CD14-positive monocyte (primary cell): Measurements from ENCODE around the gene IDH2. TPM values are rescaled to one million over a fixed set of nuclear protein-coding genes. Genes with fewer than 3 reads are reported as not detected.
"Not testable (repeated sequence)": the region's sequence is repeated elsewhere in the genome, so short reads cannot be mapped to it uniquely, and the experiment has no call there.

Source experiments
- DNase-seq, 3 donors: peaks; one replicate each; pipeline ENCODE4 v3.0.0-alpha.2; 2011 to 2022
- H2AFZ ChIP-seq: 2 replicates; pipeline ENCODE4 v1.6.0; 2012; ENCODE audit warnings: mild to moderate bottlenecking, low read depth, low read length, inconsistent platforms; ENCODE audit not compliant: insufficient read depth, poor library complexity, severe bottlenecking
- H3K27ac ChIP-seq, 2 donors: 1 replicate in 1 of 2; 2 replicates in 1 of 2; pipeline ENCODE4 v1.5.1; 2012 to 2013; ENCODE audit warnings: low read length in 2 of 2, control low read depth in 1 of 2, inconsistent platforms in 1 of 2, low read depth in 1 of 2, mild to moderate bottlenecking in 1 of 2
- H3K27me3 ChIP-seq, 2 donors: one replicate each; pipeline versions ENCODE4 v1.6.0 to v1.6.1; 2011 to 2013; ENCODE audit warnings: low read length in 2 of 2; ENCODE audit not compliant: control insufficient read depth in 2 of 2, insufficient read depth in 2 of 2
- H3K36me3 ChIP-seq, 2 donors: replicated peaks in 1 of 2; 1 replicate in 1 of 2; 2 replicates in 1 of 2; pipeline versions ENCODE4 v1.5.1 to v1.6.1; 2012 to 2013; ENCODE audit warnings: low read length in 2 of 2, control low read depth in 1 of 2, inconsistent platforms in 1 of 2, mild to moderate bottlenecking in 1 of 2; ENCODE audit not compliant: insufficient read depth in 2 of 2, control insufficient read depth in 1 of 2
- H3K4me1 ChIP-seq, 2 donors: 1 replicate in 1 of 2; 2 replicates in 1 of 2; pipeline versions ENCODE4 v1.5.1 to v1.6.1; 2012 to 2013; ENCODE audit warnings: low read length in 2 of 2, control low read depth in 1 of 2, inconsistent platforms in 1 of 2, mild to moderate bottlenecking in 1 of 2, moderate library complexity in 1 of 2; ENCODE audit not compliant: insufficient read depth in 2 of 2, control insufficient read depth in 1 of 2
- H3K4me2 ChIP-seq: replicated peaks from 2 replicates; pipeline ENCODE3; 2012; ENCODE audit warnings: low read length, moderate library complexity, mild to moderate bottlenecking; ENCODE audit not compliant: poor library complexity, severe bottlenecking; ENCODE audit errors: extremely low read depth
- H3K4me3 ChIP-seq, 3 experiments: fragments of 200-600 bp in 1 of 3; sonication (generic) in 1 of 3; replicated peaks in 1 of 3; 1 replicate in 2 of 3; 2 replicates in 1 of 3; pipeline ENCODE4 v1.5.1; 2011 to 2013; ENCODE audit warnings: low read length in 3 of 3, mild to moderate bottlenecking in 3 of 3, control low read depth in 2 of 3, low read depth in 2 of 3, inconsistent platforms in 1 of 3, moderate library complexity in 1 of 3
- H3K79me2 ChIP-seq: 2 replicates; pipeline ENCODE4 v1.6.0; 2012; ENCODE audit warnings: mild to moderate bottlenecking, control low read depth, inconsistent platforms, low read length, moderate library complexity; ENCODE audit not compliant: insufficient read depth
- H3K9ac ChIP-seq: 2 replicates; pipeline ENCODE4 v1.6.0; 2017; ENCODE audit warnings: low read length, mild to moderate bottlenecking; ENCODE audit not compliant: insufficient read depth, poor library complexity, severe bottlenecking
- H3K9me3 ChIP-seq, 2 donors: replicated peaks in 1 of 2; 1 replicate in 1 of 2; 2 replicates in 1 of 2; pipeline versions ENCODE4 v1.5.1 to v1.6.1; 2012 to 2013; ENCODE audit warnings: low read length in 2 of 2, control low read depth in 1 of 2; ENCODE audit not compliant: control insufficient read depth in 1 of 2, insufficient read depth in 1 of 2
- H4K20me1 ChIP-seq: 2 replicates; pipeline ENCODE4 v1.6.0; 2012; ENCODE audit warnings: mild to moderate bottlenecking, low read length, control low read depth, moderate library complexity; ENCODE audit not compliant: insufficient read depth
- H3K27ac Mint-ChIP-seq, 7 donors: one replicate each; pipeline ENCODE4 v1.8.0; 2020; ENCODE audit warnings: mild to moderate bottlenecking in 7 of 7, mixed read lengths in 7 of 7, moderate library complexity in 6 of 7, inconsistent platforms in 2 of 7
- H3K27me3 Mint-ChIP-seq, 3 donors: one replicate each; pipeline ENCODE4 v1.8.0; 2021 to 2022; ENCODE audit warnings: low read depth in 3 of 3, mild to moderate bottlenecking in 3 of 3, mixed read lengths in 3 of 3, moderate library complexity in 3 of 3, inconsistent platforms in 1 of 3
- H3K36me3 Mint-ChIP-seq, 2 donors: one replicate each; pipeline ENCODE4 v1.8.0; 2020; ENCODE audit warnings: mixed read lengths in 2 of 2, inconsistent platforms in 1 of 2, mild to moderate bottlenecking in 1 of 2
- H3K4me1 Mint-ChIP-seq: one replicate; pipeline ENCODE4 v1.8.0; 2020; ENCODE audit warnings: mild to moderate bottlenecking, mixed read lengths
- H3K4me3 Mint-ChIP-seq, 2 donors: one replicate each; pipeline ENCODE4 v1.8.0; 2020; ENCODE audit warnings: mild to moderate bottlenecking in 2 of 2, mixed read lengths in 2 of 2, moderate library complexity in 1 of 2
- H3K9me3 Mint-ChIP-seq, 7 donors: one replicate each; pipeline ENCODE4 v1.8.0; 2020 to 2022; ENCODE audit warnings: mixed read lengths in 7 of 7, mild to moderate bottlenecking in 6 of 7, moderate library complexity in 6 of 7, inconsistent platforms in 2 of 7
- WGBS: methylation state at CpG from one replicate; pipeline ENCODE4 v1.1.5; 2013; ENCODE audit warnings: missing lambda C conversion rate; ENCODE audit not compliant: insufficient coverage; 5-methylcytosine and 5-hydroxymethylcytosine counted together
- intact Hi-C, 2 donors: fragments of 100-400 bp; cut with micrococcal nuclease; formaldehyde crosslinking; loops; one replicate each; pipeline versions ENCODE4 v1.15.0 to v1.15.1; 2023
- polyA plus RNA-seq, 3 donors: library from polyadenylated mRNA; depleted of rRNA in 1 of 3; unstranded in 2 of 3; stranded (reverse) in 1 of 3; fragments of 300-500 nt in 2 of 3; fragments of >200 nt in 1 of 3; fragmentation: Illumina TruSeq in 2 of 3; gene quantifications; 1 replicate in 2 of 3; 2 replicates in 1 of 3; pipeline ENCODE4 v1.2.3, GENCODE V29; 2012 to 2021
- TF ChIP-seq, protein P1 (sequence below): fragments of 200-600 bp; IDR thresholded peaks from one replicate; pipeline ENCODE4 v1.8.0; 2022; ENCODE audit warnings: antibody characterized with exemption, mild to moderate bottlenecking

Gene IDH2
- polyA plus RNA-seq, 3 donors: 40.6 to 115 (median 82.2) TPM

DNA sequence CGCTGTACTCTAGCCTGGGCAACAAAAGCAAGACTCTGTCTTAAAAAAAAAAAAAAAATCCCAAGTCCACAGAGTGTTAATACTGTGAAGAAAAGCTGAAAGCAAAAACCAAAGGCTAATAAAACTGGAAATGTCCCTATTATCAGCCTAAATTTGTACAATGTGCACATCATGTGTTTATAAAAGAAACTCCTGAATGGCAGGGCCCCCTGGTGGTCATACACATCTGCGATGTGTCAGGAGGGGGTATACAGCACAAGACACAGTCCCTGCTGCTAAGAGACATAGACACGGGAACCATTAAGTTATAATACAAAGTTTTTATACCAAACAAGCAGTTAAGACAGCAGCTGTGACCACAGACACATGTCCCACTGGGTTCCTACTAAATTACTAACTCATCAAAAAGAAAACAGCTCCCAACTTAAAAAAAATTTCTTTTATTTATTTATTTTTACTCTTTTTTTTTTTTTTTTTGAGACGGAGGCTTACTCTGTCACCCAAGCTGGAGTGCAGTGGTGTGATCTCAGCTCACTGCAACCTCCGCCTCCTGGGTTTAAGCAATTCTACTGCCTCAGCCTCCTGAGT is 31.0 kb downstream of the IDH2 start:
- intact Hi-C loops: loop anchor here (5.0 kb wide), 5 partner anchors 34 to 319 kb away; partner anchors contain the start of genes ANPEP (in 1 of the 2) and MESP1 (in 1 of the 2)

DNA sequence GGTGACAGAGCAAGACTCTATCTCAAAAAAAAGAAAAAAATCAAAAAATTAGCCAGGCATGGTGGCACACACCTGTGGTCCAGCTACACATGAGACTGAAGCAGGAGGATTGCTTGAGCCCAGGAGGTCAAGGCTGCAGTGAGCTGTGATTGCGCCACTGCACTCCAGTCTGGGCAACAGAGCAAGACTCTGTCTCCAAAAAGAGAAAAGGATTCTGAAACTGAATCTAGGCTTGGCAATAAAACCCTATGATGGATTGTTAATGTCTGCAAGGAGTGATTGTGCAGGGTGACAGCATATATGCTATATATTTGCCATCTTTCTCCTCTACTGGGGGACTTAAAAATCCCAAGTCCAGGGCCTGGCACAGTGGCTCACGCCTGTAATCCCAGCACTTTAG is 31.6 kb downstream of the IDH2 start:
- Mint-ChIP-seq H3K4me3 (peak overlapping the region in 1 of 2 donors; percentile 16), H3K4me1 (peaks cover 33% of the 10 kb centered on the region), H3K27ac (peak overlapping the region; percentile 60 to 88 (median 81)), H3K36me3 (peaks cover 63 to 74% of the 10 kb centered on the region in 2 donors)
- H3K27me3 ChIP-seq, H3K9me3 Mint-ChIP-seq, H3K4me3 ChIP-seq, H2AFZ ChIP-seq, H4K20me1 ChIP-seq, H3K9me3 ChIP-seq, H3K4me2 ChIP-seq, DNase-seq, H3K27me3 Mint-ChIP-seq, H3K9ac ChIP-seq: not testable (repeated sequence)
- H3K79me2 ChIP-seq: peaks cover 73% of the 10 kb centered on the region
- intact Hi-C loops: loop anchor here (5.0 kb wide), 5 partner anchors 33 to 318 kb away; partner anchors contain the start of genes ANPEP (in 1 of the 2) and MESP1 (in 1 of the 2)
- peaks cover 36 to 51% of the 10 kb centered on the region in 2 donors for H3K4me1 ChIP-seq
- 71% methylated on average over 1 of the region's 2 CpGs for WGBS
- peaks cover 55 to 74% of the 10 kb centered on the region in 2 donors for H3K36me3 ChIP-seq
- peak overlapping the region; percentile 33 to 71 for H3K27ac ChIP-seq

More for the DNA sequence above, 31.0 kb downstream of the IDH2 start:
- 0% methylated on average over 1 of the region's 5 CpGs for WGBS
- Histone ChIP-seq H3K4me1 (peaks cover 29 to 44% of the 10 kb centered on the region in 2 donors), H3K27me3 (no peaks in the 10 kb centered on the region), H3K27ac (peak overlapping the region in 1 of 2 donors; percentile 71), H4K20me1 (peaks cover 7% of the 10 kb centered on the region), H2AFZ (no peak overlapping the region), H3K4me2 (peak overlapping the region; percentile 19), H3K36me3 (peaks cover 61 to 81% of the 10 kb centered on the region in 2 donors), H3K9me3 (no peaks in the 10 kb centered on the region), H3K79me2 (peaks cover 66% of the 10 kb centered on the region), H3K9ac (no peak overlapping the region), H3K4me3 (no peak overlapping the region)
- H3K4me1 Mint-ChIP-seq: peaks cover 29% of the 10 kb centered on the region
- H3K4me3 Mint-ChIP-seq: no peak overlapping the region
- no peaks in the 10 kb centered on the region for H3K9me3 Mint-ChIP-seq
- H3K27ac Mint-ChIP-seq: peak overlapping the region; percentile 60 to 88 (median 81)
- H3K36me3 Mint-ChIP-seq: peaks cover 70 to 81% of the 10 kb centered on the region in 2 donors
- TF ChIP-seq, protein P1, sequence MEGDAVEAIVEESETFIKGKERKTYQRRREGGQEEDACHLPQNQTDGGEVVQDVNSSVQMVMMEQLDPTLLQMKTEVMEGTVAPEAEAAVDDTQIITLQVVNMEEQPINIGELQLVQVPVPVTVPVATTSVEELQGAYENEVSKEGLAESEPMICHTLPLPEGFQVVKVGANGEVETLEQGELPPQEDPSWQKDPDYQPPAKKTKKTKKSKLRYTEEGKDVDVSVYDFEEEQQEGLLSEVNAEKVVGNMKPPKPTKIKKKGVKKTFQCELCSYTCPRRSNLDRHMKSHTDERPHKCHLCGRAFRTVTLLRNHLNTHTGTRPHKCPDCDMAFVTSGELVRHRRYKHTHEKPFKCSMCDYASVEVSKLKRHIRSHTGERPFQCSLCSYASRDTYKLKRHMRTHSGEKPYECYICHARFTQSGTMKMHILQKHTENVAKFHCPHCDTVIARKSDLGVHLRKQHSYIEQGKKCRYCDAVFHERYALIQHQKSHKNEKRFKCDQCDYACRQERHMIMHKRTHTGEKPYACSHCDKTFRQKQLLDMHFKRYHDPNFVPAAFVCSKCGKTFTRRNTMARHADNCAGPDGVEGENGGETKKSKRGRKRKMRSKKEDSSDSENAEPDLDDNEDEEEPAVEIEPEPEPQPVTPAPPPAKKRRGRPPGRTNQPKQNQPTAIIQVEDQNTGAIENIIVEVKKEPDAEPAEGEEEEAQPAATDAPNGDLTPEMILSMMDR: peak; percentile 85
- peak; percentile 82 to 88 (median 87) for DNase-seq
- H3K27me3 Mint-ChIP-seq: peaks cover 0 to 2% (median 0%) of the 10 kb centered on the region in 3 donors
